Fibroblast of skin of abdomen (primary cell): ENCODE measurements around the gene ARPP21.
"Not testable (repeated sequence)": the region's sequence is repeated elsewhere in the genome, so short reads cannot be mapped to it uniquely, and the experiment has no call there.

Experiments used
- DNase-seq: peaks from one replicate; pipeline ENCODE4 v3.0.0-alpha.2; 2013

Gene ARPP21

GRCh38 chr3:35782355-35782754 lies 143.0 kb downstream of the ARPP21 start:
- DNase-seq: no peak

GRCh38 chr3:35784169-35784568 lies 144.8 kb downstream of the ARPP21 start:
- DNase-seq: no peak

DNA sequence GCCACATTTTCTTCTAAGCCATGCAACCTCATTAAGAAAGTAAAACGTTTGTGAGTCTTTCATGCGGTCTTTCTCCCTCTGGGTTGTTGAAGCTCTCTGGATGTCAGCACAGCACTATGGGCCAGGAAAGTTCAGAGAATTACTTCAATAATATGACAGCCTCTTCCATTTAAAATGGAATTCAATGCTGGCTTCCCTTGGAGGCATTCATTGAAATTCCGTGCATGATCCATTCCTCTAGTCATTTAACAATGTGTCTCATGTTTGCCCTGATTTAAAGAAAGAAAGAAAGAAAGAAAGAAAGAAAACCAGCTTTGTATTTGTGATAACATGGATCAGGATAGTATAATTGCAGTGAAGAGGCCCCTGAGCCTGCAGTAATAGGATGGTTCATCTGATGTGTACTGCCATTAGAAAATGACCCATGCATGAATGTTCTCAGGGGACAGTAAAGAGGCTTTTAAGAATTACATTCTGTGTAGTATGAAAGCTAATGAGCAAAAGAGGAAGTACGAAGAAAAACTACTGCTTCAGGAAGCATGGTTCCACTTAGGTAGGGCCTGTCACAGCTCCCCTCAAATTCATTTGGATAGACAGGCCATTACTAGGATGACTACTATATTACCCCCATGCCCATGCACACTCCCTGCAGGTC lies 146.0 kb downstream of the ARPP21 start:
- no peak for DNase-seq

GRCh38 chr3:35787936-35788335 lies 148.6 kb downstream of the ARPP21 start:
- DNase-seq: no peak

DNA sequence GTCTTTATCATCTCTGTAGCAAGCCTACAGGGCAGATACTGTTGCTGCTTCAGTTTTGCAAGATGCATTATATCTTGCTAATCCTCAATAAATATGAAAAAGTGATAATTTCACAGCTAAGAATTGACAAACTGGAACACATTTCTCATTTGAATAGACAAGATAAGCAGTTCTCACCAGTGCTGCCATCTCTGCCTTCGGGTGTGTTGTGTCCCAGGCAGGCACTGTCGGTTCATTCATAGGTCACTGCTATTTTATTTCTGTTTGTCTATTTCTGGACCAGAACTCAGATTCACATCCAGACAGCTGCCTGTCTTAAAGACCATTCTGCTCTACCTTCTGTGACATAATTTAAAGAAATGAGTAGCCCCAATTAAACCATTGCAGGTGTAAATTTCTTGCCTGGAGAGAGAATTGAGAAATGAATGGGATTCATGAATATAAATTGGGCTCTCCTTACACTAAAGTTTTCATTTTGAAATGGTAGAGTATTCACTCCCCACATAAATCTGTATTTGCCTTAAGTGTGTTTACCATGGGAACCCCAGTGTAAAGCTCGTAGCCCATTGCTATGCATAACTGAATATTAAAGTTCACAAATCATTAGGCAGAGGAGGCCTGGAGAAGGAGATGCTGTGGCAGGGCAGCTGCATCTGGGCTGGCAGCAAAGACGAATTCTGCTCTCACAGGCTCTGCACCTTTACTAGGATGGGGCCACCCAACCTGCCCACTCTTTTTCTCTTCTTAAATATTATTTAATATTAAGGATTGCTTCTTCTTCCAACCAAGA lies 149.9 kb downstream of the ARPP21 start:
- no peak for DNase-seq

DNA sequence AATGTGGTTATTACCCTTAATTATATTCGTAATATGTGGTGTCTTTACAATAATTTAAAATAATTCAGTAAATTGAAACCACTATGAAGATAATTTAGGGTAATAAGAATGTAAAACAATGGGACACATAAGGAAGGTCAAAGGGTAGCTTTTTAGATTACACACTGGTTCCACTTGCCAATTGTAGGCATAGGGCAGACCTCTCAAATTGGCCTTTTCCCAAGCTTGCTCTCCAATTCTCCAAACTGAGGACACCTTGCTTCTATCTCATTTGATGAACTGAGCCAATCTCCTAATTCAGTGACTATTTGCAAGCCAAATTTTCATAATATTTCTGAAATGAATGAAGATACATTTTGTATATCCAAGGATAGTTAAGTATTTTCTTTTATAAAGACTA lies 151.4 kb downstream of the ARPP21 start:
- no peak for DNase-seq

DNA sequence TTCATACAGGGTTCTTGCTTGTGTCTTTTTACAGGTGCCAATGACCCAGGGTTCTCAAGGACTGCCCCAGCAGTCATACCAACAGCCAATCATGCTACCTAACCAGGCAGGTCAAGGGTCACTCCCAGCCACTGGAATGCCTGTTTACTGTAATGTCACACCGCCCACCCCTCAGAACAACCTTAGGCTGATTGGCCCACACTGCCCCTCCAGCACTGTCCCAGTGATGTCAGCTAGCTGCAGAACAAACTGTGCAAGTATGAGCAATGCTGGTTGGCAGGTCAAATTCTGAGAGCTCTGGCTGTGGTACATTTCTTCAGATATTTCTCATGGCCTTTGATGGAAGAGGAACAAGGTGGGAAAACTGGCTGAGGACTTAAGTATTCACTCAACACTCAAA lies 154.3 kb downstream of the ARPP21 start:
- DNase-seq: no peak

DNA sequence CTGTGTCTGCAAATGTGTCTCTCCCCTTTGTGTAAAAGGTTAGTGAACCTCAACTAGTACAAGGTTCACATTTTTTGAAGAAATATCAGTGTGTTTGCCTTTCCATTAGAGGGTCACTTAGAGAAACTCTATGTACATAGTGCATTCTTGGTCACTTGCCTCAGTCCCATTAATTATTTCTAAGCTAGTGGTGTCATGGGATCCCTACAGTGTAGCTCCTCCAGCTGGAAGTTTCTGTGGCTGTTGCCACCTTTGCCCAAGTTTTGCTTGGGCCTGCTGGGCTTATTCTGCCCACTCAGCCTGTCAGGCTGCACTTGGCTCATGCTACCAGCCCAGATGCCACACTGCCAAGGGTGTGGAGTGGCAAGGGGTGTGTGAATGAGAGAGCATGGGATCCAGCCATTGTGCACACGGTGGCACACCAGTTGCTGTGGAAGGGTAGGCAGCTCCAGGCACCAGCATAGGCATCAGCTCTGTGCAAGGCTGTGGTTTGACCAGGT lies 161.7 kb downstream of the ARPP21 start:
- DNase-seq: no peak

DNA sequence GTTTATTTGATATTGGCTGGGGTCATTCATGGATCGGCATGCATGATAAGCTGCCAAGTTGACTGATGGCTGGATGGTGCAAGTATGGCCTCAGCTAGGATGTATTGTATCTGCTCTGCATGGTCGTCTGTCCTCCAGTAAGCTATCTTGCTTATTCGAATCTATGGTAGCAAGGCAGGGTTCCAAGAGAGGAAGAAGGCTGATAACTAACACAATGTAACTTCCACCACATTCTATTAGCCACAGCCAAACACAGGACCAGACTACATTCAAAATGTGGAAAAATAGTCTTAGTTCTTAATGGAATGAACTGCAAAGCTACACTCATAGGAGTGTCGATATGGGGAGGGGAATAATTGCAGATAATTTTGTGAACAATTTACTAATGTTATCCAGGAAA lies 175.2 kb downstream of the ARPP21 start:
- DNase-seq: no peak

GRCh38 chr3:35815796-35816195 lies 176.5 kb downstream of the ARPP21 start:
- not testable (repeated sequence) for DNase-seq

- DNase-seq: no peak
Measured at GRCh38 chr3:35817216-35817615, 177.9 kb downstream of the ARPP21 start.

GRCh38 chr3:35832140-35832571 lies 192.8 kb downstream of the ARPP21 start:
- DNase-seq: no peak
